Fibroblast of lung (primary cell): ENCODE results near the gene USP31.

Experiments used
- CTCF ChIP-seq, 2 donors: IDR thresholded peaks in 1 of 2; conservative IDR thresholded peaks in 1 of 2; 1 replicate in 1 of 2; 2 replicates in 1 of 2; pipeline ENCODE4 v1.5.1; 2011 to 2012; ENCODE audit warnings: low read length in 2 of 2, control low read depth in 1 of 2, inconsistent platforms in 1 of 2, low read depth in 1 of 2, mild to moderate bottlenecking in 1 of 2
- EZH2 ChIP-seq: IDR thresholded peaks from 2 replicates; pipeline ENCODE4 v1.5.1; 2012; ENCODE audit warnings: low read length, control low read depth, mild to moderate bottlenecking; ENCODE audit errors: missing control alignments

- TF ChIP-seq CTCF (conservative IDR thresholded peaks at IDR 0.05 in 1 of 2, IDR thresholded peaks at IDR 0.05 in 1 of 2; ENCODE audit: low read depth in 1 of 2, low read length in 2 of 2) = no peak
- TF ChIP-seq EZH2 = no peak
Observed at GRCh38 chr16:23160082-23160481, 10.8 kb upstream of the USP31 start.
